ENCODE measurements around the gene MTCH2.

The MTCH2 gene

DNA sequence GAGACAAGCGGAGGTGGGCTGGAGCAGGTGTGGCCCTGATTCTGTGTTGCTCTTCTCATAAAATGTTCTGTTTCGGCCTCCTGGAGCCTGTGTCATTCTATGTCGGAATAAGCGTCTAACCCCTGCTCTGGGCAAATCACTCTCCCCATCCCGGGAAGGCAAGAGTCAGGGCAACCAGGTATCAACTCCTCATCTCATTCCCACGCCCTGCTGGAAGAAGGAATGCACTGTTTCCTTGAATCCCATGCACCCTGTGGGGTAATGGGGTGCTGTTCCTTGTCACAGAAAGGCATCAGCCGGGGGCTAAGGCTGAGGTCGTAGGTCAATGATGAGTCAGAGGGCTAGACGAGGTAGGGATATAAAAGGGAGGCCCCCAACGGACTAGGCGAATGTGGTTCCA is 53.2 kb downstream of the MTCH2 start:
- DNase-seq, result no peak

DNA sequence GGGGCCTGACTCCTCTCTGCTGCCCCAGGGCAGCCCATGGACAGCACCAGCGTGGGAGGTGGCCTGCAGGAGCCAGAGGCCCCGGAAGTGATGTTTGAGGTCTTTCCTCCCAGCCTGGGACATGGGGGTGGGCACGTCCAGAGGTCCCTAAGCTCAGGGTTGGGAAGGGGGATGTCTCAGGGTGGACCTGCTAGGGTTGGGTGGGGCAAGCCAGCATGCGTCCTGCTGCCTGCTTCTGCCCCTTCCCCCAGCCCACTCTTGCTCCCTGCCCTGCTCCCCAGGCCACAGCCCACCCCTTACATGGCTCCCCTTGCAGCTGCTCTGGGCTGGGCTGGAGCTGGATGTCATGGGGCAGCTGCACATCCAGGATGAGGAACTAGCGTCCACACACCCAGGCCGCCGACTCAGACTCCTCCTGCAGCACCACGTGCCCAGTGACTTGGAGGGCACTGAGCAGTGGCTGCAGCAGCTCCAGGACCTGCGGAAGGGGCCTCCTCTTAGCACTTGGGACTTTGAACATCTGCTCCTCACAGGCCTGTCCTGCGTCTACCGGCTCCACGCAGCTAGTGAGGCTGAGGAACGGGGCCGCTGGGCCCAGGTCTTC is 54.5 kb downstream of the MTCH2 start:
- DNase-seq, result no peak

DNA sequence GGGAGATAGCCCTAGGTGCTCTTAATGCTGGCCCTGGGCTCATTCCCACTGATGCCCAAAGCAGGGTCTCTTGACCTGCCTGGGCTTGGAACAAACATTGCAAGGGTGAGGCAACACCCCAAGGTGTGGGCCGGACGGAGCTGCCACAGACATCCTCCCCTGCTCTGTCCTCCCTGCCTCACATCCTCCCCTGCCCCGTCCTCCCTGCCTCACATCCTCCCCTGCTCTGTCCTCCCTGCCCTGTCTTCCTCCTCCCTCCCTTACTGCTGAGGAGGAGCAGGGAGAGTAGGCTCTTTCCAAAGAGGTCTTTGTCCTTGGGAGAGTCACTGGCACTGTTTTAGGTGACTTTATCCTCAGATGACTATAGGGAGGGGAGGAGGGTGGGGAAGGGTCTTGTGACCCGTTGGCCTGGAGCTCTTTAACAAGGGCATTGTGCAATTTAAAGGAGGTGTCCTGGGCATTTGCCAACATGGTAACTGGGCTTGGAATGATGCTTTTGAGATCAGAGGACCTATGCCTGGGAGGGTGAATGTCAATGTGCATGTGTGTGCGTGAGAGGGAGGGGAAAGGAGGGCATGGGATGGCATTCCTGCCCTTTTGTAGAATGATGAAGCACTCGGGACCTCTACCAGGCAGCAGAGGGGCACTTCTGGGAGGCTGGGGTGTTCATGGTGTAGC is 55.2 kb downstream of the MTCH2 start:
- DNase-seq, result no peak

DNA sequence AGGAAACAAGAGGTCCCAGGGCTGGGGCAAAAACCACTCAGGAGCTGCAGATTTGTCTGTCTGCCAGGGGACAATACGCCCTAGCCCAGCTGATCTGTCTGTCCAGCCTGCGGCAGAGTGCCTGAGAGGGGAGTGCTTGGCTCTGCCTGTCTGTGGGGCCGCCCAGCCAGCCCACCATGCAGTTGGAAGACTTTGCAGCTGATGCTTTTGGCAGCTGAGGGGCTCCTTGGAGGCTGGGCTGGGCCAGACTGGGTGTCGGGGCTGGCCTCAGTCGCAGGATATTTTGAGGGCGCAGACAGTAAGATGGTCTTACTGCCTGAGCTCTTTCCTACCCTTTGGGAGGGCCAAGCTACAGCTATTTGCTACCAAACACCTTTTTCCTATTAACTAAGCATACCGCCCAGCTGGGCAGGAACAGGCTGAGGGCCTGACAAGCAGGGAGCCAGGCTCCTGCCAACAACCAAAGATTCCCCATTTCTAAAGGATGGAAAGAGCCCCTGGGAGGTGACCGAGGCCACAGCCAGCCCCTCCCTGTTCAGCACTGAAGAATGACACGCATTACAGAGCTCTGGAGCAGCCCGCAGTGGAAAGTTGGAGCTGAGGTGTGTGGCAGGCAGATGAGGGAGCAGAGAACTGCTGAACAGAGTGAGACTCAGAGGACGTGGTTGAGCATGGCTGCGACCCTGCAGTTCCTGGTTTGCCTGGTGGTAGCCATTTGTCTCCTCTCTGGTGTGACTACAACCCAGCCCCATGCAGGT is 56.1 kb downstream of the MTCH2 start, which contains the start of gene FAM180B:
FAM180B (plus strand) TSS at position 581 of the 758 bp plus-strand sequence; CDS start at position 672, 91 bp downstream.
- DNase-seq, result no peak

DNA sequence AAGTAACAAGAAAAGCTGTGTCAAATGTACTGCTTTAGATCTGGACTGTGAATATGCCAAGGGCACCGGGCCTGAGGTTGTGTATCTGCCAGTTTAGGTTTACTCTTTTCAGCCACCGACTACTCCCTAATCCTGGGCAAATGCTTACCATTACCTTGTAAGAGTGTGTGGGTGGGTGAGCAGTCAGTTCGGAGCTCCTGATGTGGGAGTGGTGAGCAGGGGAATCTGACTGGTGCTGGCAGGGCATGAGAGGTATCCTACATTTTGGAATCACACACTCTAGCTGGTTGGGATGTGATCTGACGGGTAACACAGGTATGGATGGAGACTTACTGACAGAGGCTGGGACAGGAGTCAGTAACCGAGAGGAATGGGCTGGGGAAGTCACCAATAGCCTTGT is 58.5 kb downstream of the MTCH2 start:
- DNase-seq, result no peak

DNA sequence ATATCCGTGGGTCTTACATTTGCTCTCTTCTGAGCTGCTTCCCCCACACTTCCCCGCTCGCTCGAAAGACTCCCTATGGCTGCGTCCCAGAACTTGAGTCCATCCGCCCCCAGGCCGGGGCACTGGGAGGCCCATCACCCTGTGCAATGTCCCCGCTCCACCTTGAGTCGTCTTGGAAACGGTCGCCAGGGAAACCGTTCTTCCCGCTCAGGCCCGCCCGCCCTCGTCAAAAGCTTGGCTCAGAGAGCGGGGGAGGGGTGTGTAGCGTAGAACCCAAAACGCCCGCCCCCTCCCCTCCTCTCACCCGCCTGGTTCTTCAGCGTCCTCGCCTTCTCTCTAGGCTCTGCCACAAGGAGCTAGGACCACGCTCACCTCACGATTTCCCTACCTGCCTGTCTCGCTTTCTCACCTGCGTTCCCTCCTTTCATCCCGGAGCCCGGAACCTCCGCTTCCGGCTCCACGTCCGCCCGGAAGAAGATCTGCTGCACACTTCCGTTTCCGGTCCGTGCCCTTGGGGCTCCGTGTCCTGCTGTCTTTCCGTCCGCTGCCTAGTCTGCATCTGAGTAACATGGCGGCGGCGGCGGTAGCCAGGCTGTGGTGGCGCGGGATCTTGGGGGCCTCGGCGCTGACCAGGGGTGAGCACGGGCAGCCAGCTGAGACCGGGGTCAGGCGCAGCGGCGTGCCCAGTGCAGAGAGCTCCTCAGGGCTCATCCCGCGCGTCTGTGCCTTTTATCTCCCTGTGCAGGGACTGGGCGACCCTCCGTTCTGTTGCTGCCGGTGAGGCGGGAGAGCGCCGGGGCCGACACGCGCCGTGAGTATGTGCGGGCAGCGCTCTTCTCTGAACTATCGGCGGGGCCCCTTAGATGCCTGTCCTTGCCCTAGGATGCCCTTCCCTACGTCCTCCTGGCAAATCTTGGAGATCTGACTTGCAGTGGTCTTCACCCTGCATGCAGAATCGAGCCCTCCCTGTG is 63.5 kb downstream of the MTCH2 start, which contains the start of the genes KBTBD4 and NDUFS3:
KBTBD4 (minus strand) TSS at position 447 of the 971 bp plus-strand sequence; CDS start at position 428, 19 bp downstream.
NDUFS3 (plus strand) TSS at position 551 of the 971 bp plus-strand sequence; CDS start at position 569, 18 bp downstream.
- peak; percentile 89 to 92 for DNase-seq

DNA sequence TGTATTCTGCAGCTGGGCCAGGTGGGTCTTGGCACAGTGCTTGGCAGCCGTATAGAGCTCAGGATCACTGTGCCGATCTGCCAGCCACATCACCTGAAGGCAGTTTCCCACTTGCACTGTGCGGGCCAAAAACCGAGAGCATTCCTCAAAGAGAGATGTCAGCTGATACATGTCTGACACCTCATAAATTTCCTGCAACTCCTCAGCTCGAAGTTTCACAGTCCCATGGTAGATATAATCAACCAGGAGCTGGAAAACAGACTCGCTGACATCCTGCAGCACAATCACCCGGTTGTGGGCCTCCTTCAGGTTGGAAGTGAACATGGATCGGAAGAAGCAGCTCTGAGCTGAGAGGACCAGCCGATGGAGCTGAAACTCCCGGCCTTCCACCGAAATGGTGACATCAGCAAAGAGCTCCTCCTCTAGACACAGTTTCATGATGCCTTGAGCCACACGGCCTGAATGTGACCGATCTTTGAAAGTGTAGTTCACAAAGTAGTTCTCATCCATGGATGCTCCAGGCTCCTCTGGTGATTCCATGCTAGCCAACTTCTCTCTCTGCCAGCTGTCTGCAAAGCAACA is 64.8 kb downstream of the MTCH2 start:
- DNase-seq, result no peak

DNA sequence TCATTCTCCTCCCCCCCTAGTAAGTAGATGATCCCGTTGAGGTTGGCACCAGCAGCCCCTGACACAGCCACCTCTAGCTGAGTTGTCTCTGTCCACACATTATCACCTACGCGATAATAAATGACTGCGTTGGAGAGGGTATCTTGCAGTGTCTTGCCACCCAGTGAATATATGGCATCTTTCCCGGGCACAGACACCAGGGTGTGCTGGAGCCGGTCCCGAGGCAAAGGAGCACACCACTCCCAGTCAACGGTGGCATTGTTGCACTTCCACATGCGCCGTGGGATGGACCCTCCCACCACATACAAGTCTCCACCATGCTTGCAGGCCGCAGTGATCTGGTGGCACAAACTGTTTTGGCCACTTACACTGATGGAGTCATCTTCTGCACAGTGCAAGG is 69.0 kb downstream of the MTCH2 start:
- no peak for DNase-seq

DNA sequence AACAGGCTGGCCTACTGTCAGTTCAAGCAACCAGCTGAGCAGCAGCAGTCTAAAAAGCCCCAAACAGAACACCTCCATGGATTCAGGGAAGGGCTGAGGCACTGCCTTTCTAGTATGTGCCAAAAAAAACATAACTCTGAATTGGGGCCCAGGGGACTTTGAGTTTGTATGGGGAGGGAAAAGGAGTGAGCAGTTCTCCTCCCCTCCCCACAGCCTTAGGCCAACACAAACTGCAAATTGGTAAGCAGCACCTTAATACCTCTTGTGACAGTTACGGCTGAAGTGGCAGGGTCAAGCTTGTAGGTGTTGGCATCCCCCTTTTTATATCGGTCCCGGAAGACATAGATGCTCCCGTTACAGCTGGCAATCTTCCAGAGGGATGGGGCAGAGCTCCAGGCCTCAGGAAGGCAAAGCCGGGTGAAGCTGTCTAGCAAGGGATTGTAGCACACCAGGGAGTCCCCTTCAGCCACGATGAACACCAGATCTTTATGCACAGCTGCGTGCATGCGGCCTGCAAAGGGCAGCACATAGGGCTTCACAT is 69.6 kb downstream of the MTCH2 start:
- DNase-seq, result no peak

DNA sequence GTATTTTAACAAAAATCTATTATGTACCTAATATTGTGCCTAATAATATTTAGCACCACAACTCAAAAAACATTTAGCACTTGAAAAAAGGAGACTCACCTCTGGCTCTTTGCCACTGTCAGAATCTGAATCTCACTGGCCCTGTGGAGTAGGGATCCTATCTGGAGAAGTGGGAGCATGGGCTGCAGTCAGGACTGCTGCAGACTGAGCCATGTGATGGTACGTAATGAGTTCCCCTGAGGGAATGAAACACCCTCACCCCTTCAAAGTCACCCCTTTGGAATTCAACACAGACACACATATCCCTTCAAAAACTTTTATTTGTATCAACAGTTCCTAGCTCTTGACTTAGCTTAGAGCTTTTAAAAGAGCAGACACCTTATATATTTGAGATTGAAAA is 70.5 kb downstream of the MTCH2 start:
- no peak for DNase-seq

DNA sequence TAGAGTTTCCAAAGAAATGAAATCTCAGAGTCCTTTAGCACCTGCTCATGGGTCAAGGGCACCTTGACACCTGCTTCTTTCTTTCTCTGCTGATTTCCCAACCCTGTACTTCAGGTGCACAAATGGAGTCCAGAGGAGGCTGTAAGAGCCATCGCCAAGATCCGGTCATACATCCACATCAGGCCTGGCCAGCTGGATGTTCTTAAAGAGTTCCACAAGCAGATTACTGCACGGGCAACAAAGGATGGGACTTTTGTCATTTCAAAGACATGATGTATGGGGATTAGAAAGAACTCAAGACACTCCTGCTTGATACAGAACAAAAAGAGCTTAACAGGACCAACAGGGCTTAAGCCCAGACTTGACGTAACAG is 71.0 kb downstream of the MTCH2 start:
- no peak for DNase-seq

DNA sequence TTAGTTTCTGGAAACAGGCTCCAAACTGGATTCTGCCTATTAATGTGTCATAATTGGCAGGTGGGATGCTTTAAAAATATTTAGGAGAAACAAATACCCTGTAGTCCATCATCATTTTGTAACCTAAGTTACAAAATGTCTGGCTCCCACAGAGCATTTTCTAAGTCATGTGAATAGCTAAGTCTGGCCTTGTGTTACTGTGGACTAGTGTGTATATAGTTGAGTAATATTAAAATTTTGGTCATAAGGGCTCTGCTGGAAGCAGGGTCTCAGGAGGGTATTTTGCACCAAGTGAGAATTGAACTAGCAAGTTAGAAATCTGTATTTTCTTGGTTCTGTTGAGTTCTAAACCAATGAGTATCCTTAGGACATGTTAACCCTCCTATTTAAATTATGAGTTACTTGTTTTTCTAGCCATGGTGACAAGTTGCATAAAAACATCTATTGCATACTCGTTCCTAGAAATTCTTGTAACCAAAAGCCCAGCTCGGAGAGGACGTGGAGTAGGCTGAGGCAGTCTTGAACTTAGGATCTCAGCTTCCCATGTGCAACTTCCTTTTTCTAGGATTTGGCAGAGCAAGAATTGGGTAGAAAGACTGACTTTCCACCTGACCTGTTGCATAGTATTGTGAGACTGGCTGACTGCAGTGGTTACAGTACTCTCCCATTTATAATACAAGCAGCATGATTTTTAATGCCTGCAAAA is 71.6 kb downstream of the MTCH2 start:
- no peak for DNase-seq

DNA sequence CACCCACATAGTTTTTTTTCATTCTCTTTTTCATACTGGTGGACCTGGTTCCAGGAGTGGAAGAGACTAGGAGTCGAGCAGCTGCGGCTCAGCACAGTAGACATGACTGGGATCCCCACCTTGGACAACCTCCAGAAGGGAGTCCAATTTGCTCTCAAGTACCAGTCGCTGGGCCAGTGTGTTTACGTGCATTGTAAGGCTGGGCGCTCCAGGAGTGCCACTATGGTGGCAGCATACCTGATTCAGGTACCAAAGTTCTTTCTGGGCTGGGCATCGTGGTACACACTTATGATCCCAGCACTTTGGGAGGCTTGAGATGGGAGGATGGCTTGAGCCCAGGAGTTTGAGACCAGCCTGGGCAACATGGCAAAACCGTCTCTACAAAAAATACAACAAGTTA is 72.7 kb downstream of the MTCH2 start:
- DNase-seq, result no peak

Data from stimulated activated CD4-positive, alpha-beta T cell treated with anti-CD3 and anti-CD28 coated beads, Interleukin-2, amount 100 ng/mL, for 24 hours (primary cell).